GM21825 (cell line): ENCODE results near the gene HIGD1A.

Experiments used
- ATAC-seq: cut with Tn5 transposase; IDR thresholded peaks from one replicate; pipeline ENCODE4 v1.9.1; 2021; ENCODE audit warnings: mild to moderate bottlenecking, moderate library complexity; ENCODE audit not compliant: unreplicated experiment

Gene HIGD1A

GRCh38 chr3:42739401-42740158 is 64.7 kb downstream of the HIGD1A start:
- ATAC-seq = no peak

DNA sequence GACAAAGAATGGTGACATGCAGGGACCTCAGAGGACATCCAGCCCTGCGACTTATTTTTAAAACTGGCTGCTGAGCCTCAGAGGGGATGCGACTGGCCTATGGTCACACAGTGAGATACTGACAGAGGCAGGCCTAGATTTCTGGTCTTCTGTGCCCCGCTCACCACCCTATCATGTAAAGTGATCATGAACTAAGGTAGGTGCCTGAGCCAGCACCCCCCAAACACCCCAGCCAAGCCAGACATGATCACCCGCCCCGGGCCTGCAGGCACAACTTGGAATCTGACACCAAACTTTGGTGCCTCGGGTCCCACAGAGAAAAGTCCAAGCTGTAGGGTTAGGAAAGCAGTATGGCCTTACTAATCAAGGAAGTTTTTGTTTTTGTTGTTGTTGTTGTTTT is 67.8 kb downstream of the HIGD1A start:
- ATAC-seq = no peak

- ATAC-seq = no peak
Observed at GRCh38 chr3:42736081-42736480, 68.2 kb downstream of the HIGD1A start.

- ATAC-seq = no peak
Observed at GRCh38 chr3:42735615-42736014, 68.7 kb downstream of the HIGD1A start.

- ATAC-seq = no peak
Observed at GRCh38 chr3:42735019-42735418, 69.3 kb downstream of the HIGD1A start.

DNA sequence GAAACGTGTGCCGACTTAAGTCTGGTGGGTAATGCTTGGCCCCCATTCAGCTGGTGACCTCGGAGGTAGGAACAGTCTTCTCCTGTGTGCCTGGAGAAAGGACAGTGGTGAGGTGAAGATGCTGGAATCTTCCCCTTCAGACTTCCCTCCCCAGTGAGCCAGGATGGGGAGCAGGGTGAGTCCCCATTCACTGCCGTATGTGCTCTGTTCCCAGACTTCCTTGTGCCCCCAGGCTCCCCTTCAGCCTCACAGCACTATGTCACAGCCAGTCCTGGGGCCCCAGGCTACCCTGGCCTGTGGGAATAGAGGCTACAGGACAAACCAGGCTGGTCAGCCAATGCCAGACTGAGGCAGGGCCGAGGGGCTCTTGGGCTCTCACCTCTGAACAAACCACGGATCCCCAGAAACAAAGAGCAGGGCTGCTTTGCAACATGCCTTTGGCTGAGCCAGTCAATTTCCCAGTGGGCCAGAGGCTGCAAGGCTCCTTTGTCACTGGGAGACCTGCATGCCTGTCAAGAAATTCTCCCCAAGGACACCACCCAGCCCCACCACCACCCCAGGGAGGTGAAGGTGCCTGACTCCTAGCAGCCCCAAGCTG is 69.9 kb downstream of the HIGD1A start:
- ATAC-seq = no peak

DNA sequence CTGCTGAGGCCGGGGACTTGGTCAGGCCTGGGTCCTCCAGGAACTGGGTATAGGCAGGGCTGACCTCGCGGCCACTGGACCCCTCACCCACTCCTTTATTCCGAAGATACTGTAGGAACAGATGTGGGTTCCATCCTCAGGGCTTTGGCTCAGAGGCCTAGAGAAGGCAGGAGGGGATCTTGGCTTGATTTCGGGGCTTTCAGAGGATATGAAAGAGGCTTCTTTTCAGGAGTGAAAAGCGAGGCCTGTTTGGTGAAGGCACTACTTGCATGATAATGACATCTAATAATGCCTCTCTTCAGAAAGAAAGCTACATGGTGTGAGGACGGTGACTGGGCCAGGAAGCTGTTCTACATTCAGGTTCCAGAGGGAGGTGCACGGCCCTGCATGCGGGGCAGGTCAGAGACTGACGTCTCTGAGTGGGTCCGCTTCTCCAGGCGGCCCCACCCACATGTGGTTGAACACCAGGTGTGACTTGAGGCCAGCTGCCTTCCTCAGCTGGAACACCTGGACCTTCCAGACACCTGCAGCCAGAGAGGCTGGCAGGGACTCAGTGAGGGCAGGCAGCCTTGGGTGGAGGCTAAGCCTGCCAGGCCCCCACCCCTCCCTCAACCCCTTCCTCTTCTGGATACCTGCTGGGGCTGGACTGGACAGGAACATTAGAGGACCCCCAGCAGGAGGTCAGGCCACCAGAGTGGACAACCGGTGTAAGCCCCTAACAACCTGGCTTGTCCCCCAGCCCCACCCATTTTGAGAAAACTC is 70.6 kb downstream of the HIGD1A start:
- ATAC-seq = no peak
